GM18519 (cell line): ENCODE data around the gene TENT5A.

ENCODE experiments used
- ATAC-seq: cut with Tn5 transposase; IDR thresholded peaks from one replicate; pipeline ENCODE4 v1.9.1; 2021; ENCODE audit warnings: mild to moderate bottlenecking, moderate library complexity; ENCODE audit not compliant: unreplicated experiment, low FRiP score

The TENT5A gene

GRCh38 chr6:81772741-81773140 lies 20.3 kb upstream of the TENT5A start:
- peak; percentile 100 for ATAC-seq

- ATAC-seq = no peak
These were observed 18.6 kb upstream of the TENT5A start for GRCh38 chr6:81771097-81771496.

- ATAC-seq = no peak
These were observed 17.9 kb upstream of the TENT5A start for GRCh38 chr6:81770381-81770780.

- no peak for ATAC-seq
These were observed 17.3 kb upstream of the TENT5A start for GRCh38 chr6:81769824-81770223.

- ATAC-seq = no peak
These were observed 15.9 kb upstream of the TENT5A start for GRCh38 chr6:81768150-81768942.

GRCh38 chr6:81767163-81767891 lies 14.8 kb upstream of the TENT5A start:
- ATAC-seq = no peak

- ATAC-seq = no peak
These were observed 14.1 kb upstream of the TENT5A start for GRCh38 chr6:81766482-81767069.

GRCh38 chr6:81764531-81764930 lies 12.1 kb upstream of the TENT5A start:
- no peak for ATAC-seq

GRCh38 chr6:81763968-81764367 lies 11.5 kb upstream of the TENT5A start:
- ATAC-seq = no peak

- ATAC-seq = no peak
These were observed 10.6 kb upstream of the TENT5A start for GRCh38 chr6:81763051-81763450.

GRCh38 chr6:81762606-81763005 lies 10.1 kb upstream of the TENT5A start:
- ATAC-seq = no peak

- no peak for ATAC-seq
These were observed 9.7 kb upstream of the TENT5A start for GRCh38 chr6:81762132-81762531.

GRCh38 chr6:81761197-81761596 lies 8.7 kb upstream of the TENT5A start:
- no peak for ATAC-seq

GRCh38 chr6:81759782-81760181 lies 7.3 kb upstream of the TENT5A start:
- ATAC-seq = peak; percentile 60

- no peak for ATAC-seq
These were observed 5.7 kb upstream of the TENT5A start for GRCh38 chr6:81758221-81758620.

- ATAC-seq = no peak
These were observed 4.2 kb upstream of the TENT5A start for GRCh38 chr6:81756690-81757089.

GRCh38 chr6:81755551-81755950 lies 3.1 kb upstream of the TENT5A start:
- no peak for ATAC-seq

GRCh38 chr6:81754906-81755305 lies 2.4 kb upstream of the TENT5A start:
- ATAC-seq = no peak

GRCh38 chr6:81753711-81754577 lies 1.5 kb upstream of the TENT5A start:
- peak; percentile 34 for ATAC-seq

- ATAC-seq = peak; percentile 42
These were observed 635 bp upstream of the TENT5A start for GRCh38 chr6:81752921-81753710.
